OCI-LY3 (cell line): Measurements from ENCODE around the gene EYS.

ENCODE experiments used
- CTCF ChIP-seq: fragments of 200-600, 300-600 bp; sonication (generic); IDR thresholded peaks from 2 replicates; pipeline ENCODE4 v1.5.1; 2014; ENCODE audit warnings: antibody characterized with exemption, low read length, low read depth
- EZH2phosphoT487 ChIP-seq: fragments of 200-600 bp; shearing (Covaris generic); IDR thresholded peaks from 2 replicates; pipeline ENCODE4 v1.6.1; 2018; ENCODE audit warnings: antibody characterized with exemption, mixed run types, low read depth

GRCh38 chr6:63899550-63899949, 1807.5 kb downstream of the EYS start:
- TF ChIP-seq CTCF: no peak
- no peak for TF ChIP-seq EZH2phosphoT487
